MM.1S (cell line): ENCODE measurements around the gene GATA2.

Experiments used
- DNase-seq: peaks from one replicate; pipeline ENCODE4 v3.0.0-alpha.2; 2015
- H2AFZ ChIP-seq: fragments of 300-600 bp; sonication (generic); 2 replicates; pipeline ENCODE4 v1.6.0; 2016; ENCODE audit warnings: antibody characterized with exemption, low read length
- H3F3A ChIP-seq: fragments of 300-600 bp; sonication (generic); 2 replicates; pipeline ENCODE4 v1.6.1; 2016; ENCODE audit warnings: mild to moderate bottlenecking, antibody characterized with exemption, low read length, moderate library complexity, mixed read lengths; ENCODE audit not compliant: insufficient read depth
- H3K27ac ChIP-seq: fragments of 300-600 bp; sonication (generic); 2 replicates; pipeline ENCODE4 v1.5.1; 2016; ENCODE audit warnings: mild to moderate bottlenecking, low read length
- H3K27me3 ChIP-seq: fragments of 300-600 bp; sonication (generic); replicated peaks from 2 replicates; pipeline ENCODE4 v1.6.0; 2016; ENCODE audit warnings: low read length; ENCODE audit not compliant: insufficient read depth
- H3K36me3 ChIP-seq: fragments of 300-600 bp; sonication (generic); replicated peaks from 2 replicates; pipeline ENCODE4 v1.6.1; 2016; ENCODE audit warnings: mild to moderate bottlenecking, low read length, mixed read lengths; ENCODE audit not compliant: insufficient read depth
- H3K4me1 ChIP-seq: fragments of 300-600 bp; sonication (generic); 2 replicates; pipeline ENCODE4 v1.6.1; 2016; ENCODE audit warnings: low read length, mixed read lengths
- H3K4me2 ChIP-seq: fragments of 300-600 bp; sonication (generic); 2 replicates; pipeline ENCODE4 v1.6.0; 2016; ENCODE audit warnings: low read depth, low read length
- H3K4me3 ChIP-seq: fragments of 300-600 bp; sonication (generic); 2 replicates; pipeline ENCODE4 v1.5.1; 2016; ENCODE audit warnings: low read length, mixed read lengths
- H3K79me2 ChIP-seq: fragments of 300-600 bp; sonication (generic); 2 replicates; pipeline ENCODE4 v1.6.1; 2016; ENCODE audit warnings: mixed run types, low read length, mixed read lengths
- H3K9ac ChIP-seq: fragments of 300-600 bp; sonication (generic); 2 replicates; pipeline ENCODE4 v1.6.1; 2016; ENCODE audit warnings: low read length, mixed read lengths
- H3K9me2 ChIP-seq: fragments of 300-600 bp; sonication (generic); replicated peaks from 2 replicates; pipeline ENCODE4 v1.6.1; 2016; ENCODE audit warnings: mild to moderate bottlenecking, low read length, mixed read lengths; ENCODE audit not compliant: insufficient read depth
- H3K9me3 ChIP-seq: fragments of 300-600 bp; sonication (generic); replicated peaks from 2 replicates; pipeline ENCODE4 v1.6.1; 2016; ENCODE audit warnings: mild to moderate bottlenecking, low read length, mixed read lengths; ENCODE audit not compliant: insufficient read depth
- H4K20me1 ChIP-seq: fragments of 300-600 bp; sonication (generic); 2 replicates; pipeline ENCODE4 v1.6.1; 2016; ENCODE audit warnings: mild to moderate bottlenecking, low read length, moderate library complexity, mixed read lengths; ENCODE audit not compliant: insufficient read depth
- CTCF ChIP-seq: fragments of 300-600 bp; sonication (generic); IDR thresholded peaks from 2 replicates; pipeline ENCODE4 v1.5.1; 2016; ENCODE audit warnings: antibody characterized with exemption, low read length, mixed read lengths
- EZH2 ChIP-seq: fragments of 300-600 bp; sonication (generic); optimal IDR thresholded peaks from 2 replicates; pipeline ENCODE3; 2017; ENCODE audit warnings: low read depth, mild to moderate bottlenecking, antibody characterized with exemption, low read length, mixed read lengths
- EZH2phosphoT487 ChIP-seq: fragments of 300-600 bp; sonication (generic); IDR thresholded peaks from 2 replicates; pipeline ENCODE4 v1.6.1; 2018; ENCODE audit warnings: antibody characterized with exemption, low read length

Gene GATA2

DNA sequence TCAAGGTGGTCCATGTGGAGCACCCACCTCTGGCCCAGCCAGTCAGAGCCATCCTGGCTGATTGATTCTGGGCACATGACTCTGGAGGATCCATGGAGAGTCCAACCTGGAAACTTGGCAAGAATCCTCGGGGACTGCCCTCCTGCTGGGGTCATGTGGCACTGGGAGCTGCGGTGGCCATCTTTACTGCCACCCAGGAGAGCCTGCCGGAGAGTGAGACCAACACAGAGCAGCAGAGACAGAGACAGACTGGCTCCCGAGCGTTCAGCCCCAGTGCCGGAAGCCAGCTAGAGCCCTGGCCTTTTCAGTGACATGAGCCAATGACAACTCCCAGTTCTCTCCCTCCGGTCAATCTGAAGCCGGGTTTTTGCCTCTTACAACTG is 11.5 kb upstream of the GATA2 start:
- H3K9ac ChIP-seq: no peak overlapping the region
- H3F3A ChIP-seq: no peaks in the 10 kb centered on the region
- no peaks in the 10 kb centered on the region for H3K4me1 ChIP-seq
- no peak for TF ChIP-seq CTCF
- H3K4me2 ChIP-seq: no peak overlapping the region
- no peak overlapping the region for H3K27ac ChIP-seq
- H4K20me1 ChIP-seq: no peaks in the 10 kb centered on the region
- H3K9me3 ChIP-seq: no peaks in the 10 kb centered on the region
- no peaks in the 10 kb centered on the region for H3K9me2 ChIP-seq
- no peak overlapping the region for H3K4me3 ChIP-seq
- H3K79me2 ChIP-seq: no peaks in the 10 kb centered on the region
- peaks cover 29% of the 10 kb centered on the region for H3K27me3 ChIP-seq
- DNase-seq: no peak
- no peak overlapping the region for H2AFZ ChIP-seq
- H3K36me3 ChIP-seq: no peaks in the 10 kb centered on the region

DNA sequence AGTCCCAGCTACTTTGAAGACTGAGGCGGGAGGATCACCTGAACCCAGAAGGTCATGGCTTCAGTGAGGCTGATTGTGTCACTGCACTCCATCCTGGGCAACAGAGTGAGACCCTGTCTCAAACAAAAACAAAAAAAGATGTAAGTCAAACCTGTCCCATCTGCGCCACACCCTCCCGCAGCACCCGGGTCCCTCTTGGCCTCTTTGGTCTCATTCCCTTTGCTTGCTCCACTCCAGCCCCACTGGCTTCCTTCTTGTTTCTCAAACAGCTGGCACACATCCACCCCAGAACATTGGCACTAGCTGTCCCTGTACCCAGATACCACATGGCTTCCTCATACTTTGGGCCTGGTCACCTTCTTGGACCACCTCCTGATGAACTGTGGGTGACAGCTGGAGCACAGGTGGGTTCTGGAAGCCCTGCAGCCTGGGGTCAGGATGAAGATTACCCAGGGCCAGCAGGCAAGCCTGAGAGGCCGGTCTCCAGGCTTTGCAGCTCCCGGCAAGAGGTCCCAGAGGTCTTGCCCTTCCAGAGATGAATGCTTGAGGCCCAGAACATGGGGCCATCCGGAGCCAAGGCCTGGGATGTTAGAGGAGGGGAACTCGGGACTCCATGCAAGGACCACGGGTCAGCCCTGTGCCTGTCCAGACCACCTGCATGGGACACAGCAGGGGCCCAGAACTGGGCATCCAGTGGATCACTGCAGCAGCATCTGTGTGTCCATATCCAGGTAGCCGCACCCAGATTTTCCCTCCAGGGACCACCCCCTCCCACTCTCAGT is 10.9 kb upstream of the GATA2 start:
- Histone ChIP-seq H3K4me2 (no peak overlapping the region), H3K4me1 (no peaks in the 10 kb centered on the region), H4K20me1 (no peaks in the 10 kb centered on the region), H3K79me2 (no peaks in the 10 kb centered on the region), H3K9me2 (no peaks in the 10 kb centered on the region), H3K27me3 (peaks cover 34% of the 10 kb centered on the region), H3K27ac (no peak overlapping the region), H3F3A (no peaks in the 10 kb centered on the region), H3K9me3 (no peaks in the 10 kb centered on the region), H2AFZ (no peak overlapping the region), H3K36me3 (no peaks in the 10 kb centered on the region), H3K4me3 (no peak overlapping the region), H3K9ac (no peak overlapping the region)
- no peak for DNase-seq
- TF ChIP-seq CTCF (no peak), EZH2phosphoT487 (no peak), EZH2 (no peak)

DNA sequence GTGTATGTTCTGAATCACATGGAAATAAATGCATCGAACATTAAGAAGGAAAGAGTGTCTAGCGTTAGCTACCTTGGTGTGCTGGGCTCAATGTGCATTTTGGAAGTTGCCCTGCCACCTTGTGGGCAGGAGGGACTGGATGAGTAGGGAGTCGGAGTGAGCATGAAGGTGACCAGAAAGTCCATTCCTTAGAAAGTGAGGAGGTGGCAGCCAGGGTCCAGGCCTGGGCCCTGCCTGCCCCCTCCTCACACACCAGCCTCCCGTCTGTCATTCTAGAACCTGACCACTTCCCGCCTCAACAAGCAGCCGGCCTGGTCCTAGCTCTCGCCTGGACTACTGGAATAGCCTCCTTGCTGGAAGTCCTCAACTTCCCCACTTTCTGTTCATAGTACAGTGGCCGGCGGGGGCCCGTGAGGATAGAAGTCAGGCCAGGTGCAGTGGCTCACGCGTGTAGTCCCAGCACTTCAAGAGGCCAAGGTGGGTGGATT is 10.2 kb upstream of the GATA2 start:
- no peak for TF ChIP-seq EZH2
- peak; percentile 17 for TF ChIP-seq CTCF
- no peak overlapping the region for H3K27ac ChIP-seq
- no peaks in the 10 kb centered on the region for H3K36me3 ChIP-seq
- peaks cover 41% of the 10 kb centered on the region for H3K27me3 ChIP-seq
- no peak overlapping the region for H3K4me3 ChIP-seq
- no peak for DNase-seq
- H3K9ac ChIP-seq: no peak overlapping the region
- H3F3A ChIP-seq: no peaks in the 10 kb centered on the region
- H3K9me3 ChIP-seq: no peaks in the 10 kb centered on the region
- no peaks in the 10 kb centered on the region for H4K20me1 ChIP-seq
- H3K4me1 ChIP-seq: no peaks in the 10 kb centered on the region
- H3K79me2 ChIP-seq: no peaks in the 10 kb centered on the region
- H3K9me2 ChIP-seq: no peaks in the 10 kb centered on the region
- H3K4me2 ChIP-seq: no peak overlapping the region
- no peak overlapping the region for H2AFZ ChIP-seq
